Left kidney (tissue), 2 donors: ENCODE data around the gene SNAP91. TPM values are rescaled to one million over a fixed set of nuclear protein-coding genes. Genes with fewer than 3 reads are reported as not detected.

Experiments used
- DNase-seq: peaks from one replicate; pipeline ENCODE4 v3.0.0-alpha.2; 2013
- polyA plus RNA-seq: library from polyadenylated mRNA; unstranded; fragments of 120-200 nt; gene quantifications from one replicate; pipeline ENCODE4 v1.2.1, GENCODE V29; 2013; ENCODE audit not compliant: insufficient read length

Gene SNAP91
- polyA plus RNA-seq, 1 donor: 0.60 TPM

GRCh38 chr6:83539678-83540077, 169.2 kb downstream of the SNAP91 start:
- no peak for DNase-seq

GRCh38 chr6:83536647-83537589, 172.0 kb downstream of the SNAP91 start:
- DNase-seq: no peak

- DNase-seq: no peak
Measured at GRCh38 chr6:83536034-83536646, 172.8 kb downstream of the SNAP91 start.

GRCh38 chr6:83518816-83519480, 190.0 kb downstream of the SNAP91 start:
- no peak for DNase-seq

- DNase-seq: no peak
Measured at GRCh38 chr6:83517500-83517899, 191.4 kb downstream of the SNAP91 start.

GRCh38 chr6:83514866-83515466, 193.9 kb downstream of the SNAP91 start:
- DNase-seq: peak; percentile 56

- DNase-seq: no peak
Measured at GRCh38 chr6:83514466-83514865, 194.4 kb downstream of the SNAP91 start.

GRCh38 chr6:83511901-83512681, 196.8 kb downstream of the SNAP91 start, which contains the start of gene PRSS35:
Gene PRSS35, plus strand, starts transcription at chr6:83512534. Its CDS starts 10,908 bp downstream, at chr6:83523442.
- peak; percentile 50 for DNase-seq

- DNase-seq: no peak
Measured at GRCh38 chr6:83511266-83511665, 197.6 kb downstream of the SNAP91 start.

- no peak for DNase-seq
Measured at GRCh38 chr6:83510791-83511190, 198.1 kb downstream of the SNAP91 start.

GRCh38 chr6:83509441-83509840, 199.5 kb downstream of the SNAP91 start:
- no peak for DNase-seq

GRCh38 chr6:83505356-83505755, 203.5 kb downstream of the SNAP91 start:
- DNase-seq: no peak

Other genes starting within 250 kb of the SNAP91 start
- gene PRSS35, start 196.6 kb downstream of the SNAP91 start, polyA plus RNA-seq: 44.3 TPM
- not detected for gene RIPPLY2, start 144.3 kb upstream of the SNAP91 start, polyA plus RNA-seq
- gene CYB5R4, start 150.6 kb upstream of the SNAP91 start, polyA plus RNA-seq: 9.8 TPM